CD14-positive monocyte (primary cell): ENCODE measurements around the gene WNT9B. TPM values are rescaled to one million over a fixed set of nuclear protein-coding genes. Genes with fewer than 3 reads are reported as not detected.

Experiments
- DNase-seq, 3 donors: peaks; one replicate each; pipeline ENCODE4 v3.0.0-alpha.2; 2011 to 2022
- H2AFZ ChIP-seq: 2 replicates; pipeline ENCODE4 v1.6.0; 2012; ENCODE audit warnings: mild to moderate bottlenecking, low read depth, low read length, inconsistent platforms; ENCODE audit not compliant: insufficient read depth, poor library complexity, severe bottlenecking
- H3K27ac ChIP-seq, 2 donors: 1 replicate in 1 of 2; 2 replicates in 1 of 2; pipeline ENCODE4 v1.5.1; 2012 to 2013; ENCODE audit warnings: low read length in 2 of 2, control low read depth in 1 of 2, inconsistent platforms in 1 of 2, low read depth in 1 of 2, mild to moderate bottlenecking in 1 of 2
- H3K27me3 ChIP-seq, 2 donors: one replicate each; pipeline versions ENCODE4 v1.6.0 to v1.6.1; 2011 to 2013; ENCODE audit warnings: low read length in 2 of 2; ENCODE audit not compliant: control insufficient read depth in 2 of 2, insufficient read depth in 2 of 2
- H3K36me3 ChIP-seq, 2 donors: replicated peaks in 1 of 2; 1 replicate in 1 of 2; 2 replicates in 1 of 2; pipeline versions ENCODE4 v1.5.1 to v1.6.1; 2012 to 2013; ENCODE audit warnings: low read length in 2 of 2, control low read depth in 1 of 2, inconsistent platforms in 1 of 2, mild to moderate bottlenecking in 1 of 2; ENCODE audit not compliant: insufficient read depth in 2 of 2, control insufficient read depth in 1 of 2
- H3K4me1 ChIP-seq, 2 donors: 1 replicate in 1 of 2; 2 replicates in 1 of 2; pipeline versions ENCODE4 v1.5.1 to v1.6.1; 2012 to 2013; ENCODE audit warnings: low read length in 2 of 2, control low read depth in 1 of 2, inconsistent platforms in 1 of 2, mild to moderate bottlenecking in 1 of 2, moderate library complexity in 1 of 2; ENCODE audit not compliant: insufficient read depth in 2 of 2, control insufficient read depth in 1 of 2
- H3K4me2 ChIP-seq: replicated peaks from 2 replicates; pipeline ENCODE3; 2012; ENCODE audit warnings: low read length, moderate library complexity, mild to moderate bottlenecking; ENCODE audit not compliant: poor library complexity, severe bottlenecking; ENCODE audit errors: extremely low read depth
- H3K4me3 ChIP-seq, 3 experiments: fragments of 200-600 bp in 1 of 3; sonication (generic) in 1 of 3; replicated peaks in 1 of 3; 1 replicate in 2 of 3; 2 replicates in 1 of 3; pipeline ENCODE4 v1.5.1; 2011 to 2013; ENCODE audit warnings: low read length in 3 of 3, mild to moderate bottlenecking in 3 of 3, control low read depth in 2 of 3, low read depth in 2 of 3, inconsistent platforms in 1 of 3, moderate library complexity in 1 of 3
- H3K79me2 ChIP-seq: 2 replicates; pipeline ENCODE4 v1.6.0; 2012; ENCODE audit warnings: mild to moderate bottlenecking, control low read depth, inconsistent platforms, low read length, moderate library complexity; ENCODE audit not compliant: insufficient read depth
- H3K9ac ChIP-seq: 2 replicates; pipeline ENCODE4 v1.6.0; 2017; ENCODE audit warnings: low read length, mild to moderate bottlenecking; ENCODE audit not compliant: insufficient read depth, poor library complexity, severe bottlenecking
- H3K9me3 ChIP-seq, 2 donors: replicated peaks in 1 of 2; 1 replicate in 1 of 2; 2 replicates in 1 of 2; pipeline versions ENCODE4 v1.5.1 to v1.6.1; 2012 to 2013; ENCODE audit warnings: low read length in 2 of 2, control low read depth in 1 of 2; ENCODE audit not compliant: control insufficient read depth in 1 of 2, insufficient read depth in 1 of 2
- H4K20me1 ChIP-seq: 2 replicates; pipeline ENCODE4 v1.6.0; 2012; ENCODE audit warnings: mild to moderate bottlenecking, low read length, control low read depth, moderate library complexity; ENCODE audit not compliant: insufficient read depth
- H3K27ac Mint-ChIP-seq, 7 donors: one replicate each; pipeline ENCODE4 v1.8.0; 2020; ENCODE audit warnings: mild to moderate bottlenecking in 7 of 7, mixed read lengths in 7 of 7, moderate library complexity in 6 of 7, inconsistent platforms in 2 of 7
- H3K27me3 Mint-ChIP-seq, 3 donors: one replicate each; pipeline ENCODE4 v1.8.0; 2021 to 2022; ENCODE audit warnings: low read depth in 3 of 3, mild to moderate bottlenecking in 3 of 3, mixed read lengths in 3 of 3, moderate library complexity in 3 of 3, inconsistent platforms in 1 of 3
- H3K36me3 Mint-ChIP-seq, 2 donors: one replicate each; pipeline ENCODE4 v1.8.0; 2020; ENCODE audit warnings: mixed read lengths in 2 of 2, inconsistent platforms in 1 of 2, mild to moderate bottlenecking in 1 of 2
- H3K4me1 Mint-ChIP-seq: one replicate; pipeline ENCODE4 v1.8.0; 2020; ENCODE audit warnings: mild to moderate bottlenecking, mixed read lengths
- H3K4me3 Mint-ChIP-seq, 2 donors: one replicate each; pipeline ENCODE4 v1.8.0; 2020; ENCODE audit warnings: mild to moderate bottlenecking in 2 of 2, mixed read lengths in 2 of 2, moderate library complexity in 1 of 2
- H3K9me3 Mint-ChIP-seq, 7 donors: one replicate each; pipeline ENCODE4 v1.8.0; 2020 to 2022; ENCODE audit warnings: mixed read lengths in 7 of 7, mild to moderate bottlenecking in 6 of 7, moderate library complexity in 6 of 7, inconsistent platforms in 2 of 7
- CTCF ChIP-seq: fragments of 200-600 bp; IDR thresholded peaks from one replicate; pipeline ENCODE4 v1.8.0; 2022; ENCODE audit warnings: antibody characterized with exemption, mild to moderate bottlenecking
- WGBS: methylation state at CpG from one replicate; pipeline ENCODE4 v1.1.5; 2013; ENCODE audit warnings: missing lambda C conversion rate; ENCODE audit not compliant: insufficient coverage; 5-methylcytosine and 5-hydroxymethylcytosine counted together
- intact Hi-C, 2 donors: fragments of 100-400 bp; cut with micrococcal nuclease; formaldehyde crosslinking; loops; one replicate each; pipeline versions ENCODE4 v1.15.0 to v1.15.1; 2023
- polyA plus RNA-seq, 3 donors: library from polyadenylated mRNA; depleted of rRNA in 1 of 3; unstranded in 2 of 3; stranded (reverse) in 1 of 3; fragments of 300-500 nt in 2 of 3; fragments of >200 nt in 1 of 3; fragmentation: Illumina TruSeq in 2 of 3; gene quantifications; 1 replicate in 2 of 3; 2 replicates in 1 of 3; pipeline ENCODE4 v1.2.3, GENCODE V29; 2012 to 2021
- small RNA-seq: library from RNA; depleted of rRNA; stranded (forward); fragments of <200 nt; gene quantifications from one replicate; pipeline ENCODE3, GENCODE V24; 2012; ENCODE audit warnings: low read depth; ENCODE audit not compliant: insufficient read length

The WNT9B gene
- polyA plus RNA-seq, 3 donors: 0.19 TPM; not detected in 2

- H3K79me2 ChIP-seq: peaks cover 29% of the 10 kb centered on the region
- H3K27ac ChIP-seq: no peak overlapping the region
- H3K9ac ChIP-seq: no peak overlapping the region
- no peak for DNase-seq
- H3K27me3 Mint-ChIP-seq: no peaks in the 10 kb centered on the region
- H3K9me3 ChIP-seq: no peaks in the 10 kb centered on the region
- no peak overlapping the region for H3K4me3 ChIP-seq
- no peaks in the 10 kb centered on the region for H3K9me3 Mint-ChIP-seq
- H3K4me1 ChIP-seq: no peaks in the 10 kb centered on the region
- H3K27ac Mint-ChIP-seq: no peak overlapping the region
- peaks cover 39% of the 10 kb centered on the region for H4K20me1 ChIP-seq
- H3K4me3 Mint-ChIP-seq: no peak overlapping the region
- TF ChIP-seq CTCF: no peak
- intact Hi-C loops: no loop called here
- no peaks in the 10 kb centered on the region for H3K27me3 ChIP-seq
- no CpG with 5 or more reads among the region's 4 CpGs for WGBS
- peaks cover 75 to 79% of the 10 kb centered on the region in 2 donors for H3K36me3 Mint-ChIP-seq
- H2AFZ ChIP-seq: no peak overlapping the region
- H3K4me1 Mint-ChIP-seq: peaks cover 4% of the 10 kb centered on the region
- H3K36me3 ChIP-seq: peaks cover 75 to 93% of the 10 kb centered on the region in 2 donors
- no peak overlapping the region for H3K4me2 ChIP-seq
Measured at GRCh38 chr17:46931596-46931995, 80.2 kb downstream of the WNT9B start.

GRCh38 chr17:46935658-46936266 is 84.4 kb downstream of the WNT9B start:
- H3K27me3 Mint-ChIP-seq: no peaks in the 10 kb centered on the region
- no peak overlapping the region for H3K4me3 ChIP-seq
- no peak overlapping the region for H3K4me3 Mint-ChIP-seq
- no peak overlapping the region for H3K9ac ChIP-seq
- peak overlapping the region in 1 of 7 donors; percentile 61 for H3K27ac Mint-ChIP-seq
- H3K36me3 Mint-ChIP-seq: peaks cover 96 to 100% of the 10 kb centered on the region in 2 donors
- WGBS: 100% methylated on average over 7 of the region's 7 CpGs
- TF ChIP-seq CTCF: no peak
- no peak overlapping the region for H3K27ac ChIP-seq
- no peaks in the 10 kb centered on the region for H3K79me2 ChIP-seq
- H4K20me1 ChIP-seq: no peaks in the 10 kb centered on the region
- peaks cover 0 to 2% (median 0%) of the 10 kb centered on the region in 7 donors for H3K9me3 Mint-ChIP-seq
- H3K27me3 ChIP-seq: no peaks in the 10 kb centered on the region
- peaks cover 98 to 100% of the 10 kb centered on the region in 2 donors for H3K36me3 ChIP-seq
- intact Hi-C loops: no loop called here
- DNase-seq: no peak
- H3K4me2 ChIP-seq: no peak overlapping the region
- no peaks in the 10 kb centered on the region for H3K4me1 ChIP-seq
- no peak overlapping the region for H2AFZ ChIP-seq
- H3K4me1 Mint-ChIP-seq: peaks cover under 1% of the 10 kb centered on the region
- H3K9me3 ChIP-seq: no peaks in the 10 kb centered on the region

Small RNAs within 50 kb of the gene (small RNA-seq; reads per million reads assigned to genes)
- gene RNU6ATAC3P: not detected

Other genes starting within 250 kb of the WNT9B start
- under 1 TPM in 1 of 3 donors, not detected in 2; 0.01 TPM for gene WNT3, start 32.9 kb upstream of the WNT9B start, polyA plus RNA-seq
- 10 to 100 TPM; 25.2 to 31.1 (median 27.7) TPM for gene GOSR2, start 71.6 kb downstream of the WNT9B start, polyA plus RNA-seq
- gene RPRML, start 127.7 kb downstream of the WNT9B start, polyA plus RNA-seq: not detected